ENCODE results near the gene ORM2. TPM values are rescaled to one million over a fixed set of nuclear protein-coding genes. Genes with fewer than 3 reads are reported as not detected.
"Not testable (repeated sequence)": the region's sequence is repeated elsewhere in the genome, so short reads cannot be mapped to it uniquely, and the experiment has no call there.

Gene ORM2
- total RNA-seq (2011; cell fraction: chromatin; rRNA removed; ENCODE audit: low replicate concordance) = not detected in 2 replicates
- total RNA-seq (2011; cell fraction: nucleolus; rRNA removed) = not detected in 2 replicates
- not detected in 2 replicates for total RNA-seq (2011; cell fraction: nucleoplasm; rRNA removed)
- total RNA-seq (2014; rRNA removed) (not detected in 2 replicates), total RNA-seq (2014; rRNA removed; fragmentation: Illumina TruSeq; extraction: Trizol) (not detected in 2 replicates), total RNA-seq (2015; rRNA removed; fragmentation: Illumina TruSeq; extraction: Trizol) (not detected in 2 replicates), total RNA-seq (2021) (0.98 and 1.5 TPM in 2 replicates), polyA plus RNA-seq (2011; rRNA removed) (not detected in 2 replicates), polyA plus RNA-seq (2014; fragmentation: Illumina TruSeq; extraction: Trizol) (not detected in 2 replicates), polyA plus RNA-seq (2014; fragmentation: Nextera tagmentation; extraction: Ambion mirVana) (not detected), polyA plus RNA-seq (2014; rRNA removed) (not detected in 2 replicates), polyA minus RNA-seq (2011; rRNA and poly(A)+ RNA removed) (not detected in 2 replicates), Bru-seq, nascent RNA (not detected), BruChase-seq, experiment 1, labeled RNA remaining after a 2-hour chase (not detected), BruChase-seq, experiment 2, labeled RNA remaining after a 6-hour chase (not detected)
- polyA plus RNA-seq (2011; cell fraction: cytosol; rRNA removed) = not detected in 2 replicates
- not detected in 2 replicates for polyA plus RNA-seq (2011; cell fraction: nucleus; rRNA removed)
- polyA plus RNA-seq (2012) = not detected in 2 replicates
- 2.5 TPM in 1 of 2 replicates, not detected in the other for polyA minus RNA-seq (2011; cell fraction: cytosol; rRNA and poly(A)+ RNA removed)
- not detected in 2 replicates for polyA minus RNA-seq (2011; cell fraction: nucleus; rRNA and poly(A)+ RNA removed)
- long read RNA-seq, experiment 1 = 0 reads
- long read RNA-seq, experiment 2 = 0 reads
- long read RNA-seq, experiment 3 = 0 reads

DNA sequence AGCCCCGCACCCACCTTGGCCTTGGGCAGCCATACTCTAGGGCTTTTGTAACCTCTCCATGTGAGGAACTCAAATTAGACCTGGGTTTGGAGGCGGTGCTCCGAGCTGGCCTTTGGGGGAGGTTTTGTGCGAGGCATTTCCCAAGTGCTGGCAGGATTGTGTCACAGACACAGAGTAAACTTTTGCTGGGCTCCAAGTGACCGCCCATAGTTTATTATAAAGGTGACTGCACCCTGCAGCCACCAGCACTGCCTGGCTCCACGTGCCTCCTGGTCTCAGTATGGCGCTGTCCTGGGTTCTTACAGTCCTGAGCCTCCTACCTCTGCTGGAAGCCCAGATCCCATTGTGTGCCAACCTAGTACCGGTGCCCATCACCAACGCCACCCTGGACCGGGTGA lies at the start of gene ORM2:
TSS of gene ORM2 (plus strand) at position 245 of the 398 bp plus-strand sequence. CDS start at position 281, 36 bp downstream.
- H3K27me3 ChIP-seq (ENCODE audit: control insufficient read depth in 2 of 2, insufficient read depth in 2 of 2, low read length in 2 of 2) = peaks cover 23 to 50% of the 10 kb centered on the region in 2 experiments; a peak in 4 of 5 replicates
- DNase-seq (ENCODE audit: extremely low read depth in 1 of 4, low spot score in 3 of 4); H3K36me3 ChIP-seq (ENCODE audit: control insufficient read depth, insufficient read depth, low read length); H3K4me1 ChIP-seq (replicated peaks in 1 of 2; ENCODE audit: control insufficient read depth in 2 of 2, insufficient read depth in 2 of 2, low read length in 2 of 2); H3K9ac ChIP-seq (ENCODE audit: insufficient read depth in 1 of 2, low read depth in 2 of 2, low read length in 2 of 2); POLR2A ChIA-PET; CTCF ChIA-PET (ENCODE audit: low intra/inter-chr PET ratio); H3K9me3 ChIP-seq (replicated peaks; ENCODE audit: control insufficient read depth, insufficient read depth, low read depth, low read length); H3K4me2 ChIP-seq (ENCODE audit: insufficient read depth, low read length); BruUV-seq (replicated peaks); H3K4me3 ChIP-seq; H3K9me1 ChIP-seq (ENCODE audit: control insufficient read depth, insufficient read depth, low read length); intact Hi-C loops (cut with micrococcal nuclease); H3K27ac ChIP-seq (ENCODE audit: extremely low read depth, low read depth, low read length); H3K79me2 ChIP-seq (ENCODE audit: control insufficient read depth, insufficient read depth, low read length); in situ Hi-C loops (cut with MboI); FAIRE-seq; H4K20me1 ChIP-seq (replicated peaks; ENCODE audit: control insufficient read depth, insufficient read depth, low read length); H2AFZ ChIP-seq (ENCODE audit: low read depth, low read length); ATAC-seq: not testable (repeated sequence)
- WGBS (ENCODE audit: insufficient coverage, low coverage, missing lambda C conversion rate) = no CpG with 5 or more reads among the region's 10 CpGs

All from K562 (cell line).